ENCODE data around the gene RPGRIP1. TPM values are rescaled to one million over a fixed set of nuclear protein-coding genes. Genes with fewer than 3 reads are reported as not detected.
"Not testable (repeated sequence)": the region's sequence is repeated elsewhere in the genome, so short reads cannot be mapped to it uniquely, and the experiment has no call there.

The RPGRIP1 gene
- total and polyA plus RNA-seq, 2 of the 4 experiments (the other 2 are of a cell fraction) = not detected

DNA sequence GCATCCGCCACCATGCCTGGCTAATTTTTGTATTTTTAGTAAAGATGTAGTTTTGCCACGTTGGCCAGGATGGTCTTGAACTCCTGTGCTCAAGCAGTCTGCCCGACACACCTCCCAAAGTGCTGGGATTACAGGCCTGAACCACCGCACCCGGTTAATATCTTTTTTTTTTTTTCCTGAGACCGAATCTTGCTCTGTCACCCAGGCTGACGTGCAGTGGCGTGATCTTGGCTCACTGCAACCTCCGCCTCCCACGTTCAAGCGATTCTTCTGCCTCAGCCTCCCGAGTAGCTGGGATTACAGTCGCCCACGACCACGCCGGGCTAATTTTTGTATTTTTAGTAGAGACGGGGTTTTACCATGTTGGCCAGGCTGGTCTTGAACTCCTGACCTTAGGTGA is 7.2 kb upstream of the RPGRIP1 start:
- H3K4ac ChIP-seq (ENCODE audit: low read depth, low read length); in situ Hi-C loops (cut with MboI; ENCODE audit: low sequenced_read_pairs); H3K4me3 ChIP-seq (ENCODE audit: insufficient read depth, low read depth, low read length); H3K9ac ChIP-seq (ENCODE audit: low read depth, low read length); H4K5ac ChIP-seq (ENCODE audit: low read depth, low read length); H3K27ac ChIP-seq (ENCODE audit: insufficient read depth, low read length); BruUV-seq (replicated peaks); H4K8ac ChIP-seq (ENCODE audit: low read depth in 2 of 2, low read length in 2 of 2); H2BK15ac ChIP-seq (ENCODE audit: low read depth, low read length); ATAC-seq (ENCODE audit: low read depth); H3K36me3 ChIP-seq (ENCODE audit: control insufficient read depth, insufficient read depth, low read length); H3K18ac ChIP-seq (ENCODE audit: low read depth, low read length); H3K79me1 ChIP-seq (ENCODE audit: low read depth in 1 of 2, low read length in 2 of 2); intact Hi-C loops (cut with micrococcal nuclease); H2BK20ac ChIP-seq (ENCODE audit: low read depth, low read length); H2BK120ac ChIP-seq (ENCODE audit: low read depth, low read length); H2AFZ ChIP-seq (replicated peaks; ENCODE audit: low read length, poor library complexity); H3K9me3 ChIP-seq (ENCODE audit: control insufficient read depth, insufficient read depth, low read length); H3K4me1 ChIP-seq (ENCODE audit: control insufficient read depth, insufficient read depth, low read length); H3K14ac ChIP-seq (replicated peaks; ENCODE audit: low read depth, low read length); H3K56ac ChIP-seq (ENCODE audit: extremely low read depth, insufficient read depth, low read length); dilution Hi-C loops (cut with HindIII; ENCODE audit: low sequenced_read_pairs, unreplicated experiment); H2BK5ac ChIP-seq (ENCODE audit: low read depth, low read length, poor library complexity, severe bottlenecking); H3K23ac ChIP-seq (ENCODE audit: low read depth, low read length); POLR2A ChIA-PET (ENCODE audit: unreplicated experiment); H4K91ac ChIP-seq (ENCODE audit: insufficient read depth, low read depth, low read length); H3K4me2 ChIP-seq (ENCODE audit: low read depth, low read length); H3K9me1 ChIP-seq (ENCODE audit: insufficient read depth, low read length); H2AK9ac ChIP-seq (replicated peaks; ENCODE audit: low read depth, low read length, poor library complexity); H3K27me3 ChIP-seq (ENCODE audit: control insufficient read depth, insufficient read depth, low read length); DNase-seq; H2AK5ac ChIP-seq (ENCODE audit: low read depth, low read length): not testable (repeated sequence)
- WGBS, 2 experiments (ENCODE audit: extremely low coverage in 2 of 2, insufficient read length in 1 of 2) = 91% methylated on average over 6 of the region's 17 CpGs; no CpG with 5 or more reads in 1 of the 2 experiments
- CTCF ChIA-PET = interaction anchor here (0.8 kb wide), 1 partner anchor 11 kb away, joined by 3 read pairs; no protein-coding TSS in a partner anchor
- H4K20me1 ChIP-seq (ENCODE audit: insufficient read depth, low read length) = peaks cover 16% of the 10 kb centered on the region

Measured in IMR-90 (cell line).